LNCaP clone FGC (cell line): Measurements from ENCODE around the gene CXADR.
A peak's percentile ranks its signal among the peaks of the same experiment; 100 is the strongest.

Source experiments
- DNase-seq: peaks from one replicate; pipeline ENCODE4 v3.0.0-alpha.2; 2011; ENCODE audit warnings: low read depth
- H3K4me3 ChIP-seq: 2 replicates; pipeline ENCODE4 v1.5.1; 2011; ENCODE audit warnings: mild to moderate bottlenecking, low read depth, low read length, control low read depth
- CTCF ChIP-seq: IDR thresholded peaks from 2 replicates; pipeline ENCODE4 v1.5.1; 2012; ENCODE audit warnings: mild to moderate bottlenecking; ENCODE audit not compliant: control insufficient read depth, insufficient read depth; ENCODE audit errors: extremely low read depth

The CXADR gene

GRCh38 chr21:17552410-17552809 lies 39.6 kb downstream of the CXADR start:
- no peak overlapping the region for H3K4me3 ChIP-seq
- DNase-seq: no peak

DNA sequence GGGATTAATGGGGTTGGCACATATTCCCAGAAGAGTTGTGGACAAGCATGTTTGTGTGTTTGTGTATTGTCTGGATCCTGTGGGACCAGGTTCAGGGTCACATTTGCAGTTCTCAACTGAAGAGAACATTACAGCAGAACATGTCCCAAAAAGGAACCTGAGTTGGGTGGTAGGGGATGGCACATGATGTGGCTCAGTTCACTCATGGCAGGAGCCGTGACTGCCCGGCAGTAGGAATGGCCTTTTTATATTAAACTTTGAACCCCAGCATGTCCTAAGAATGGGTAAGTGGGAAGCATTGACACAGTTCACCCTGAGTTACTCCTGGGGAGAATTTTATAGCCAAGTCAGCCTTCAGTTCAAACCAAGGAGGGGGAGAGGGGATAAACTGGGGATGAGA lies 41.3 kb downstream of the CXADR start:
- DNase-seq: no peak
- no peak for TF ChIP-seq CTCF

More at GRCh38 chr21:17552410-17552809, 39.6 kb downstream of the CXADR start:
- TF ChIP-seq CTCF: no peak

DNA sequence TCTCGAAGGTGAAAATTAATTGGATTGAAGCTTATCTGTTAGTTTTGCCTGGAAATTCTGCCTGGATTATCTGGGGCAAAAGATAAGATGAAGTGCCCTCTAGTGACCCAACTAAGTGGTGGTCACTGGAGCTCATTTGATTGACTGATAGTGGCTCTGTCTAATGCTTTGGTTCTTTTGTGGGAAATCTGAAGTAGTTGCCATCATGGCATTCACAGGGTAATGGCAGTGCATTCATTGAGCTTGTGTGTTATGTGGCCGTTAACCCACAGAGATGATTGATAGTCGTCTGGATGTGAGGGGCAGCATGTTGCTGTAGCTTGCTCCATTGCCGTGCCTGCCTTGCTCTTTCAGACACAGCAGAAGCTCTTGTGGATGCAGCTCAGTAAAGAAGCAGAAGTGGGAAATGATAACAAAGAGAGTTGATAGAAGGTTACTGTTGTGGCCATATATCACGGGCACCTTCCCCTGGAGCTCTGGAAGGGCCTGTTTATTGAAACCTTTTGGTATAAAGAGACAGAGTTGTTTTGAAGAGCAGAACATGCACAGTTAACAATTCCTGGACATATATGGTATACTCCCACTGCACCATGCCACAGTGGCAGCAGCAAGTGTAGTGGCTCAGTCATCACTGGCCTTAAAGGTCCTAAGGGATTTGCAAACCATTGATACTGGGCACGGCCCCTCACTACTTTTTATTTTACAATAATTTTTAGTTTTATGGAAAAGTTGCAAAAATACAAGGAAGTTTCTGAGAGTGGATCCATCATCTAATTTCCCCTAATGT lies 42.0 kb downstream of the CXADR start:
- DNase-seq: no peak
- TF ChIP-seq CTCF: peak; percentile 39
- H3K4me3 ChIP-seq: no peak overlapping the region

More for the DNA sequence above, 41.3 kb downstream of the CXADR start:
- no peak overlapping the region for H3K4me3 ChIP-seq

DNA sequence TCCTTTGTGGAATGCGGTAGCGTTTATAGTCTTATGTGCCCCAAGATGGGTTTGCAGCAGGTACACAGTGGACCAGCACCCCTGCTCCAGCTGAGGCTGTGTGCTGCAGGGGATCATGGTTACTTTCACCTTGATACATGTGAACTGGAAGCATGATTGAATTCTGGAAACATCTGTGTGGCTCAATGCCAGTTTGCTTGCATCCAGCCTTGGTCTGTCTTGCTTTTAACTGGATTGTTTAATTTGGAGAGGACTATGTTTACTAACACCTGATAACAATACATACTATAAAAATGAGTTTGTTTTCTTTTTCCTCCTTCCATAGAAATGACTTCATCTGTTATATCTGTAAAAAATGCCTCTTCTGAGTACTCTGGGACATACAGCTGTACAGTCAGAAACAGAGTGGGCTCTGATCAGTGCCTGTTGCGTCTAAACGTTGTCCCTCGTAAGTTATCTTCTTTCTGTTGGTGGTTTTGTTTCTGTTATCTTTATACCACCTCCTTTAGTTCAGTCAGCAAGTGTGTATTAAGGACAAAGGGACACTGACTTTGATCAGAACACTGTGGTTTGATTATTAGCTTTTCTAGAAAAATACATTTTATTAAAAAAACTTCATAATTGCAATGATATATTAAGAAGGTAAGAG lies 47.7 kb downstream of the CXADR start:
- DNase-seq: peak; percentile 67
- no peak overlapping the region for H3K4me3 ChIP-seq
- TF ChIP-seq CTCF: no peak

GRCh38 chr21:17570786-17571185 lies 57.9 kb downstream of the CXADR start:
- no peak overlapping the region for H3K4me3 ChIP-seq
- DNase-seq: no peak
- no peak for TF ChIP-seq CTCF

DNA sequence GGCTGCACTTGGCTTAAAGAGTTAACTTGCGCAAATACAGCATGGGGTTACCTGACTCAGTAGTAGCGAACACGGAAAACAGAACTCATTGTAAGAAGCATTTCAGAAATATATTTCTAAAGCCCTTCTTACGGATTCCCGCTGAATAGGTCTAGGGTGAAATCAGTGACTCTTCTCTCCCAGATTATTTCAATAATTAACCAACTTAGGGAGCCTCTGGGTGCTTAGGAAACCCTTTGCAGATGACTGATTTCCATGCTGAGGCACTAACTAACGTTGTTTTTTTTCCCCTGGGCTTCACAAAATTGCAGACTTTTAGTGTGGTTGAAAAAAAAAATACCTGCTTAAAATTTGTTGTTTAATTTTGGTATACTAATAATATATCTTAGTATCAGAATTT lies 59.6 kb downstream of the CXADR start:
- TF ChIP-seq CTCF: no peak
- no peak overlapping the region for H3K4me3 ChIP-seq
- DNase-seq: no peak
